ACC112 (cell line): ENCODE data around the gene CD9.

Source experiments
- H2AFZ ChIP-seq: fragments of 200-600 bp; sonication (generic); one replicate; pipeline ENCODE4 v1.6.0; 2017; ENCODE audit warnings: antibody characterized with exemption, low read length; ENCODE audit not compliant: unreplicated experiment
- H3K27ac ChIP-seq: fragments of 200-600 bp; sonication (generic); 2 replicates; pipeline ENCODE4 v1.5.1; 2014; ENCODE audit warnings: low read depth, mild to moderate bottlenecking, antibody characterized with exemption, low read length, moderate library complexity
- H3K27me3 ChIP-seq: fragments of 200-600 bp; sonication (generic); 2 replicates; pipeline ENCODE4 v1.6.1; 2014; ENCODE audit warnings: mild to moderate bottlenecking, antibody characterized with exemption, low read length, moderate library complexity, mixed read lengths; ENCODE audit not compliant: insufficient read depth
- H3K36me3 ChIP-seq: fragments of 200-600 bp; sonication (generic); 2 replicates; pipeline ENCODE4 v1.6.1; 2016; ENCODE audit warnings: mild to moderate bottlenecking, antibody characterized with exemption, low read length, moderate library complexity, mixed read lengths; ENCODE audit not compliant: insufficient read depth
- H3K4me1 ChIP-seq: fragments of 200-600 bp; sonication (generic); one replicate; pipeline ENCODE4 v1.6.1; 2016; ENCODE audit warnings: low read length, mixed read lengths; ENCODE audit not compliant: insufficient read depth, unreplicated experiment, control insufficient read depth
- H3K4me3 ChIP-seq: fragments of 200-600 bp; sonication (generic); 2 replicates; pipeline ENCODE4 v1.5.1; 2014; ENCODE audit warnings: mild to moderate bottlenecking, low read depth, low read length
- H3K79me2 ChIP-seq: fragments of 200-600 bp; sonication (generic); one replicate; pipeline ENCODE4 v1.6.0; 2016; ENCODE audit warnings: low read length; ENCODE audit not compliant: control insufficient read depth, unreplicated experiment, insufficient read depth

Gene CD9

DNA sequence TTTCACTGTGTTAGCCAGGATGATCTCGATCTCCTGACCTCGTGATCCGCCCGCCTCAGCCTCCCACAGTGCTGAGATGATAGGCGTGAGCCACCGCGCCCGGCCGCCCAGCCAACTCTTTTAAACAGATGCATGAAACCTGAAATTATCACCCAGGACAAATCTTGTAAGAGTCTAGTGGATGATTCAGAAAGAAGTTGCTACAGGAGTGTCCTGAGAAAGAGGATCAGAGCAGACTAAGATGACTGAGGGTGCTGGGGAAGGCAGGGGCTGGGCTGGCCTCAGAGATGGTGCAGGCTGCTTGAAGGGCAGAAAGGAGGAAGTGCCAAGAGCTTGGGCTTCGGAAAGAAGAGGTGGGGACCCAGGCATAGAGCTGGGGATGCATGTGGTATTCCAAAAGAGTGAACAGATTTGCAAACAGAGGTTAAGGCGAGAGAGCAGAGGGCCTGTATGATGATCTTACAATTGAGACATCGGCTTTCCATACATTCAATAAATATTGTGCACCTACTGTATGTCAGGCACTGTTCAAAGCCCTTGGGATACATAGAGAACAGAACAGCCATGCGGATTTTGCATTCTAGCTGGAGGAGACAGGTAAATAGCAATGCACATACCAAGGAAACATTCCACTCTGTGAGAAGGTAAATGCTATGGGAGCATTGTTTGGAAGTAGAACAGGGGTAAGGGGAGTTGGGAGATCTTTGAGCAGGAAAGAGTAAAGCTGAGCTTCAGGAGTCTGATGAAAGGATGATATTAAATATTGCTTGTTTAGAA, 7.4 kb upstream of the CD9 start:
- no peak overlapping the region for H3K4me3 ChIP-seq
- peaks cover 10% of the 10 kb centered on the region; the same call in 1 of the 2 replicates for H3K27me3 ChIP-seq
- H3K27ac ChIP-seq, result no peak overlapping the region
- peaks cover 7% of the 10 kb centered on the region for H3K4me1 ChIP-seq
- H2AFZ ChIP-seq, result no peak overlapping the region
- no peaks in the 10 kb centered on the region for H3K79me2 ChIP-seq
- H3K36me3 ChIP-seq, result no peaks in the 10 kb centered on the region

DNA sequence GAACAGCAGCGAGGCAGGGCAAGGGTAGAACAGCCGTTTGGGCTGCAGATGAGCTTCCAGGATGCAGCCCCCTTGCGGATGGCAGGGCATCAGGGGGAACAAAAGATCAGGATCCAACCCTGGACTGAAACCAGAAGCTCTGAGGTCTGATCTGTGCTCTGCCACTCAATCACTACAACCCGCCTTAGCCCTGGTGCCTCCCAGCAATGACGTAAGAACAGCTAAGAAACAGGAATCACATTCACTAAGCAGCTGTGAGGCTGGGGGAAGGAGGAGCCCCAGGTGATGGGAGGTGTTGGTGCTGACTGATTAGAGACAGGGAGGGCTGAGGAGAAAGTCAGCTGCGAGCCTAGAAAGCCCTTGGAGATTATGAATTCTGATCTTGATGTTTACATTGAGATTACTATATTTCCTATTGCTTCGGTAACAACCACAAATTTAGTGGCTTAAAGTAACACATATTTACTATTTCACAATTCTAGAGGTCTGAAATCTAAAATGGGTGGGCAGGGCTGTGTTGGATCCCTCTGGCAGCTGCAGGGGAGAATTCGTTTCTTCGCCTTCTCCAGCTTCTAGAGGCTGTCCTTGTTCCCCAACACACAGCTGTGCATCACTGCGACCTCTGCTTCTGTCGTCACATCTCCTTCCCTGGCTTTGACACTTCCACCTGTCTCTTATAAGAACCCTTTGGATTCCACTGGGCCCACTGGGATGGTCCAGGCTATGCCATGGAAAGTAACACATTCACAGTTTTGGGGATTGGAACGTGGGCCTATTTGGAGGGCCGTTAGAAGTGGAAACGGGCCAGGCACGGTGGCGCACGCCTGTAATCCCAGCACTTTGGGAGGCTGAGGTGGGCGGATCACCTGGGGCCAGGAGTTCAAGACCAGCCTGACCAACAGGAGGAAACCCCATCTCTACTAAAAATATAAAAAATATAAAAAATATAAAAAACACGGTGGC, 6.1 kb upstream of the CD9 start:
- no peaks in the 10 kb centered on the region for H3K79me2 ChIP-seq
- no peak overlapping the region for H3K4me3 ChIP-seq
- H3K4me1 ChIP-seq, result peaks cover 7% of the 10 kb centered on the region
- 0 out of 2 replicates have a peak, but pooled peaks cover 5% of the 10 kb centered on the region for H3K27me3 ChIP-seq
- no peaks in the 10 kb centered on the region for H3K36me3 ChIP-seq
- no peak overlapping the region for H3K27ac ChIP-seq
- H2AFZ ChIP-seq, result no peak overlapping the region

DNA sequence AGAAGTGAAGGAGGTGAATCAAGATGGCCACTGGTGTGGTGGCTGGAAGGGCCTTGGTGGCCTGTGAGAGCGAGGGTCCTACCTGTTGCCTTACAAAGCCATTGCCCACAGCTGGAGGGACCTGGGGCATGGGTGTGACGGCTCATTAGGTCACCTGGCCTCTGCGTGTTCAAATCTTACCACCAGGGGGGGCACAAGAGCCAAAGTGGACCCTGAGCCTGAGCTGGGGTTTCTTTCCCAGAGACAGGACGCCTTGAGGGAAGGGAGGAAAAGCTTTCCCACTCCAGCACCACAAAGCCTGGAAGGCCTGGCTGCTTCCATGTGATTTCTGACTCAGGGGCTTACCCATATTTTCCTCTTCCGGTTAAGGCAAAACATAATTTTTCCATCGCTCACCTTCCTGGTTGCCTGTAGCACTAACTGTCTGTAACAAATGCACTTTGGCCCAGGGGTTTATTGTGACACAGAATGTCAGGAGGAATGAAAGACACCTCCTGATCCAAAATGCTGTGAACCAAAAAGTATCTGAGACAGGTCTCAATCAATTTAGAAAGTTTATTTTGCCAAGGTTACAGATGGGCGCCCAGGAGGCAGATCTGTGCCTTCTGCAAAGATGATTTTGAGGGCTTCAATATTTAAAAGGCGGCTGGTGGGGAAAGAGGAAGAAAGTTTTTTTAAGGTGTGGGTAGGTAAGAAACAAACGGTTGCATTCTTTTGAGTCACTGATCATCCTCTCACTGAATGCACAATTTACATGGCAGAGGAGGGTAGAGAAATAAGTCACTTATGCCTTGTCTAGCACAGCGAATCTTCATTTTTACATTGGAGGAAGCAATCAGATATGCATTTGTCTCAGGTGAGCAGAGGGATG, 4.3 kb upstream of the CD9 start:
- peaks cover 7% of the 10 kb centered on the region for H3K4me1 ChIP-seq
- no peaks in the 10 kb centered on the region for H3K79me2 ChIP-seq
- H3K4me3 ChIP-seq, result no peak overlapping the region
- H3K27me3 ChIP-seq, result no peaks in the 10 kb centered on the region
- peak overlapping the region; percentile 29; the same call in 1 of the 2 replicates for H3K27ac ChIP-seq
- H3K36me3 ChIP-seq, result no peaks in the 10 kb centered on the region
- peak overlapping the region; percentile 56 for H2AFZ ChIP-seq

DNA sequence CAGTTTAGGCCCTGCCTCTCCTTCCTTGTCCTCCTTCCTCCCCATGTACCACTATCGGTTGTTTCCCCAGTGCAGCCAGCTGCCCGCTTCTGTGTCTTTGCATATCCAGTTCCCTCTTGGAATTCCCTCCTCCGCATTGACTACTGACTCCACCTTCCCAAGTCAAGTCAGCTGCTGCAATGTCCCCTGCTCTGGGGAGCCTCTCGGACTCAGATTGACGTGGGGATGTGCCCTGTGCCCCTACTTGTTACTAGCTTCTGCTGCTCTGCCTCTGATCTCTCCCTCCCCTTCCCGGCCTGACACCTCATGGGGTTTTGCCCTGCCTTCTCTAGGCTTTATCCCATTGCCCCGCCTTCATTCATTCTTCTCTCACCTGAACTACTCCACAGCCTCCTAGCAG, 2.1 kb upstream of the CD9 start:
- Histone ChIP-seq H3K36me3 (no peaks in the 10 kb centered on the region), H3K27me3 (no peaks in the 10 kb centered on the region), H3K4me1 (peaks cover 20% of the 10 kb centered on the region)

DNA sequence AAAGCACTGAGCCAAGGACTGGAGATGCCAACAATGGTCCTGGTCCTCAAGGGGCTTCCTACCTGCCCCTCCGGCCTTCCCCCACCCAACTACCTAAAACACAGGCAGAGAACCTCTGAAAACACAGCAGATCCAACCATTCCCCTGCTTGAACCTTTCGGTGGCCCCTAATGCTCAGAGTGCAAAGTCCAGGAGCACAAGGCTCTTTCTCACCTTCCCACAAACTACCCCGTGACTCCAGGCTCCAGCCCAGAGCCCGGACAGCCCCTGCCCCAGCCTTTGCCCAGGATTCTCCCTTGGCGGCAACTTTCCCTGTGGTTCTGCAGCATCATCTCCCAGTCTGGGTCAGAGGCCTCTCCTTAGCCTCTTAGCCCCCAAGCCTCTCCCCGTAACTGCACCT, 1.6 kb upstream of the CD9 start:
- Histone ChIP-seq H2AFZ (no peak overlapping the region), H3K4me1 (peaks cover 20% of the 10 kb centered on the region), H3K79me2 (no peaks in the 10 kb centered on the region), H3K36me3 (no peaks in the 10 kb centered on the region), H3K27ac (no peak overlapping the region), H3K27me3 (no peaks in the 10 kb centered on the region), H3K4me3 (no peak overlapping the region)

More for the DNA sequence above, 2.1 kb upstream of the CD9 start:
- H3K79me2 ChIP-seq, result no peaks in the 10 kb centered on the region
- no peak overlapping the region for H3K27ac ChIP-seq
- no peak overlapping the region for H3K4me3 ChIP-seq
- no peak overlapping the region for H2AFZ ChIP-seq

DNA sequence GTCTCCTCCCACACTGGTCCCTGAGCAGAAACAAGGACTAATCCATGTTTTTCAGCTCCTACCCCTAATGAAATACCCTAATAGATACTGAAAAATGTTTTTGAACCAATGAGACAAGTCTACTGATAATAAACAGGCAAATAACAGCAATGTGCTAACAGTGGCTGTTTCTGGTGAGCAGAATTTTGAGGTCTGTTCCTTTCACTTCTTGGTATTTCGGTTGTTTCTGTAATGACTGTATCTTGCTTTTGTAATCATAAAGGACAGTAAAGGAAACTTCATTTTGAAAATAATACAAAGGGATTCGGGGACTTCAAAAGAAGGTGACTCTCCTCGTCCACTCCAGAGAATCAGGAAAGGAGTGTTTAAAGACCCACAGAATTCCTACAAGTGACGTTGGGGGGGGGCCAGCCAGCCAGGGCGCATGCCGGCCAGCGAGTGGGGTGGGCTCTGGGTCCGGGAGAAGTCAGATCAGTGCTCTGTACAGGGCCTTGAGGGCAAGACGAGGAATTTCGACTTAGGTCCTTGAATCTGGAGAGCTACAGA, 1.1 kb upstream of the CD9 start:
- H3K27me3 ChIP-seq, result no peaks in the 10 kb centered on the region
- no peak overlapping the region for H3K27ac ChIP-seq
- no peak overlapping the region; the same call in 1 of the 2 replicates for H3K4me3 ChIP-seq
- H3K36me3 ChIP-seq, result no peaks in the 10 kb centered on the region
- H3K79me2 ChIP-seq, result no peaks in the 10 kb centered on the region
- H2AFZ ChIP-seq, result no peak overlapping the region
- peaks cover 20% of the 10 kb centered on the region for H3K4me1 ChIP-seq

DNA sequence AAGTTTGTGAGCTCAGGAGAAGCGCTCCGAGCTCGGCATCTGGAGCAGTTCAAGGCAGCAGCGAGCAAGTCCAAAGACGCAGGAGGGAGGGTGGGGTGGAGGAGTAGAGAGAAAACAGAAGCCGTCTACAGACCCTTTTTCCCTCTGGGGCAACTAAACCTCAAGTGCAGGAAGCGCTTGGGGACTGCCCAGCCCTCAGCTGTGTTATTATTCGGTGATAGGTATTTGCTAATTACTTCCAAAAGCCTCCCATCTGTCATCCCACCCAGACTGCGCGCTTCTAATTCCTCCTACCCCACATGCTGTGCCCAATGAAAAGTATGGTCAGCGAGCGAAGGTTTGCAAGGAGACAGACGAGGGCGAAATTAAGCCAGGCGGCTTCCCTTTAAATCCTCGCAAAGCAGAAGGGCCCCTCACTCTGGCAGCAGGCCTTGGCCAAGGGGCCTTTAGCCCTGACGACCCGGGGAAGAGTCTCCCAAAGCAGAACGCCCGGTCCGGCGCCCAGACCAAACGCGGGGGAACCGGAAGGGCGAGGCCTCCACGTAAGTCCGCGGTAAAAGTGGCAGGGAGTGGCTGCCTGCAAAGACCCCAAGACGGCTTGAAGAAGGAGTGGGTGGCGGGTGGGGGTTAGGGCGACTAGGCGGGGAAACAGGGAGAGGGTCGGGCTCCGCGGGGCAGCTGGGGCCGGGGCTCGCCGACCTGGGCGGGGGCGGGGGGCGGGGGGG, 507 bp upstream of the CD9 start:
- Histone ChIP-seq H3K36me3 (no peaks in the 10 kb centered on the region), H3K27me3 (no peaks in the 10 kb centered on the region), H3K4me3 (peak overlapping the region; percentile 70), H3K79me2 (no peaks in the 10 kb centered on the region), H3K27ac (no peak overlapping the region), H3K4me1 (peaks cover 20% of the 10 kb centered on the region), H2AFZ (peak overlapping the region; percentile 72)

DNA sequence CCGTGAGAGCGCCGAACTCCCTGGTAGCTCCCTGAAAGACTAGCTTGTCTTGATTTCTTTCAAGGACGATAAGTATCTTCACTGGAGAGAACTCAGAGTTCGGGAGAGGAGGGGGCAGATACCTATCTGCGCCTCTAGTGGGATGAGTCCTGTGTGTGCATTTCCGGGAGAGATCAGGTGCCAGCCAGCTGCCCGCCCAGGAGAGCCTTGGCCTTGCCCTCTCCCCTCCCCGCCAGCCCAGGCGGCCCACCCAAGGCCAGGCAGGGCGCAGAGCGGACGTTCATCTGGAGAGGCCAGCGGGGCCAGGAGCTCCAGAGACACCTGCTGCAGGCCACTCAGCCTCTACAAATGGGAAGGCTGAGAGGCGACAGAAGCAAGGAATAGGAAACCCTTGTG, 1.0 kb downstream of the CD9 start:
- H2AFZ ChIP-seq, result peak overlapping the region; percentile 94
- H3K27ac ChIP-seq, result no peak overlapping the region
- no peaks in the 10 kb centered on the region for H3K36me3 ChIP-seq
- H3K27me3 ChIP-seq, result no peaks in the 10 kb centered on the region
- H3K4me3 ChIP-seq, result peak overlapping the region; percentile 97
- H3K4me1 ChIP-seq, result peaks cover 14% of the 10 kb centered on the region
- no peaks in the 10 kb centered on the region for H3K79me2 ChIP-seq

DNA sequence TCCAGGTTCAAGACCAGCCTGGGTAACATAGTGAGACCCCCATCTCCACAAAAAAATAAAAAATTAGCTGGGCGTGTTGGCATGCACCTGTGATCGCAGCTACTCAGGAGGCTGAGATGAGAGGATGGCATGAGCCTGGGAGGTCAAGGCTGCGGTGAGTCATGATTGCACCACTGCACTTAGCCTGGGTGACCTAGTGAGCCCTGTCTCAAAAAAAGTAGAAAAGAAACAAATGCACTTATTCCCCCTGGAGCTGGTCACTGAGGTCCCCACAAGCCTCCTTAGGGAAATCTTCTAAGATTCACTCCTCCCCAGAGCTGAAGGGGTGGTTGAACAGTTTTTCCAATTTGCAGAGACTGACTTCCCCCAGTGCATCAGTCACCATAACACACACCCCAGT, 1.6 kb downstream of the CD9 start:
- Histone ChIP-seq H3K27ac (no peak overlapping the region), H3K27me3 (no peaks in the 10 kb centered on the region), H3K4me3 (peak overlapping the region; percentile 97; the same call in 1 of the 2 replicates), H3K36me3 (no peaks in the 10 kb centered on the region), H3K4me1 (peaks cover 13% of the 10 kb centered on the region), H3K79me2 (no peaks in the 10 kb centered on the region), H2AFZ (no peak overlapping the region)
